Measurements from ENCODE around the gene MTMR10.

- TF ChIP-seq, protein P1, sequence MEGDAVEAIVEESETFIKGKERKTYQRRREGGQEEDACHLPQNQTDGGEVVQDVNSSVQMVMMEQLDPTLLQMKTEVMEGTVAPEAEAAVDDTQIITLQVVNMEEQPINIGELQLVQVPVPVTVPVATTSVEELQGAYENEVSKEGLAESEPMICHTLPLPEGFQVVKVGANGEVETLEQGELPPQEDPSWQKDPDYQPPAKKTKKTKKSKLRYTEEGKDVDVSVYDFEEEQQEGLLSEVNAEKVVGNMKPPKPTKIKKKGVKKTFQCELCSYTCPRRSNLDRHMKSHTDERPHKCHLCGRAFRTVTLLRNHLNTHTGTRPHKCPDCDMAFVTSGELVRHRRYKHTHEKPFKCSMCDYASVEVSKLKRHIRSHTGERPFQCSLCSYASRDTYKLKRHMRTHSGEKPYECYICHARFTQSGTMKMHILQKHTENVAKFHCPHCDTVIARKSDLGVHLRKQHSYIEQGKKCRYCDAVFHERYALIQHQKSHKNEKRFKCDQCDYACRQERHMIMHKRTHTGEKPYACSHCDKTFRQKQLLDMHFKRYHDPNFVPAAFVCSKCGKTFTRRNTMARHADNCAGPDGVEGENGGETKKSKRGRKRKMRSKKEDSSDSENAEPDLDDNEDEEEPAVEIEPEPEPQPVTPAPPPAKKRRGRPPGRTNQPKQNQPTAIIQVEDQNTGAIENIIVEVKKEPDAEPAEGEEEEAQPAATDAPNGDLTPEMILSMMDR (IDR thresholded peaks at IDR 0.05; ENCODE audit: insufficient read depth, low read length), result no peak
- TF ChIP-seq GABPA (IDR thresholded peaks at IDR 0.05; ENCODE audit: low read depth), result no peak
- TF ChIP-seq, protein P2, sequence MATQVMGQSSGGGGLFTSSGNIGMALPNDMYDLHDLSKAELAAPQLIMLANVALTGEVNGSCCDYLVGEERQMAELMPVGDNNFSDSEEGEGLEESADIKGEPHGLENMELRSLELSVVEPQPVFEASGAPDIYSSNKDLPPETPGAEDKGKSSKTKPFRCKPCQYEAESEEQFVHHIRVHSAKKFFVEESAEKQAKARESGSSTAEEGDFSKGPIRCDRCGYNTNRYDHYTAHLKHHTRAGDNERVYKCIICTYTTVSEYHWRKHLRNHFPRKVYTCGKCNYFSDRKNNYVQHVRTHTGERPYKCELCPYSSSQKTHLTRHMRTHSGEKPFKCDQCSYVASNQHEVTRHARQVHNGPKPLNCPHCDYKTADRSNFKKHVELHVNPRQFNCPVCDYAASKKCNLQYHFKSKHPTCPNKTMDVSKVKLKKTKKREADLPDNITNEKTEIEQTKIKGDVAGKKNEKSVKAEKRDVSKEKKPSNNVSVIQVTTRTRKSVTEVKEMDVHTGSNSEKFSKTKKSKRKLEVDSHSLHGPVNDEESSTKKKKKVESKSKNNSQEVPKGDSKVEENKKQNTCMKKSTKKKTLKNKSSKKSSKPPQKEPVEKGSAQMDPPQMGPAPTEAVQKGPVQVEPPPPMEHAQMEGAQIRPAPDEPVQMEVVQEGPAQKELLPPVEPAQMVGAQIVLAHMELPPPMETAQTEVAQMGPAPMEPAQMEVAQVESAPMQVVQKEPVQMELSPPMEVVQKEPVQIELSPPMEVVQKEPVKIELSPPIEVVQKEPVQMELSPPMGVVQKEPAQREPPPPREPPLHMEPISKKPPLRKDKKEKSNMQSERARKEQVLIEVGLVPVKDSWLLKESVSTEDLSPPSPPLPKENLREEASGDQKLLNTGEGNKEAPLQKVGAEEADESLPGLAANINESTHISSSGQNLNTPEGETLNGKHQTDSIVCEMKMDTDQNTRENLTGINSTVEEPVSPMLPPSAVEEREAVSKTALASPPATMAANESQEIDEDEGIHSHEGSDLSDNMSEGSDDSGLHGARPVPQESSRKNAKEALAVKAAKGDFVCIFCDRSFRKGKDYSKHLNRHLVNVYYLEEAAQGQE (IDR thresholded peaks at IDR 0.05; ENCODE audit: insufficient replicate concordance, low read depth), result no peak
- no peak for TF ChIP-seq POLR2AphosphoS5 (IDR thresholded peaks at IDR 0.05; ENCODE audit: low read depth)
- no peak for TF ChIP-seq SPI1 (IDR thresholded peaks at IDR 0.05; ENCODE audit: borderline replicate concordance, low read depth)
Measured at GRCh38 chr15:31021067-31021665, 29.7 kb upstream of the MTMR10 start.

Data from HL-60 (cell line).